HCT116 (cell line): ENCODE measurements around the gene DDX23. TPM values are rescaled to one million over a fixed set of nuclear protein-coding genes. Genes with fewer than 3 reads are reported as not detected.

ENCODE experiments used
- ATAC-seq: fragments of 200-7000 bp; cut with Tn5 transposase; 2 replicates; pipeline ENCODE4 v1.9.1; 2020; ENCODE audit warnings: mild to moderate bottlenecking, moderate library complexity
- BruUV-seq: library from RNA; stranded (reverse); fragments of 400-500 nt; replicated peaks from 2 replicates; lab custom pipeline; 2021; lab: Mats Ljungman, UMichigan
- CTCF ChIA-PET: fragments of 300-600 bp; sonication (Branson Sonifier 250); formaldehyde crosslinking; loops from one replicate; lab custom pipeline; 2021; ENCODE audit warnings: antibody characterized with exemption; lab: Charles Lee
- POLR2A ChIA-PET: fragments of 300-600, 350-600 bp; sonication (Branson Sonifier 250); formaldehyde crosslinking; loops from one replicate; lab custom pipeline; 2021; ENCODE audit warnings: antibody characterized with exemption; lab: Charles Lee
- RAD21 ChIA-PET, 2 experiments: fragments of 300-600 bp; sonication (Branson Sonifier 250); formaldehyde crosslinking; loops; one replicate each; lab custom pipeline; 2023; ENCODE audit warnings: low total read pairs in 2 of 2; ENCODE audit not compliant: uncharacterized antibody in 2 of 2, unreplicated experiment in 2 of 2, low non-redundant PET in 1 of 2; lab: Charles Lee
- DNase-seq: peaks from one replicate; pipeline ENCODE4 v3.0.0-alpha.2; 2010; ENCODE audit warnings: low read depth, low spot score
- H2AFZ ChIP-seq: fragments of 200-600 bp; shearing (Covaris generic), sonication (generic); 2 replicates; pipeline ENCODE4 v1.6.1; 2017; ENCODE audit warnings: low read depth, mixed run types, mixed read lengths, antibody characterized with exemption, low read length; ENCODE audit not compliant: poor library complexity, severe bottlenecking
- H3K27ac ChIP-seq: 2 replicates; pipeline ENCODE4 v1.5.1; 2012; ENCODE audit warnings: low read depth, low read length
- H3K27me3 ChIP-seq: fragments of 200-600 bp; sonication (generic); 2 replicates; pipeline ENCODE4 v1.6.1; 2016; ENCODE audit warnings: mixed run types, low read length, mixed read lengths; ENCODE audit not compliant: insufficient read depth
- H3K36me3 ChIP-seq, 2 experiments: fragments of 200-500 bp in 1 of 2; fragments of 200-600 bp in 1 of 2; sonication (Bioruptor generic) in 1 of 2; sonication (generic) in 1 of 2; 2 replicates each; pipeline versions ENCODE4 v1.5.1 to v1.6.1; 2014 to 2016; ENCODE audit warnings: low read length in 2 of 2, inconsistent platforms in 1 of 2, mixed read lengths in 1 of 2, mixed run types in 1 of 2; ENCODE audit not compliant: insufficient read depth in 2 of 2, control insufficient read depth in 1 of 2
- H3K4me1 ChIP-seq, 2 experiments: fragments of 200-600 bp in 1 of 2; sonication (generic) in 1 of 2; 2 replicates each; pipeline versions ENCODE4 v1.5.1 to v1.6.1; 2012 to 2017; ENCODE audit warnings: low read length in 2 of 2, inconsistent platforms in 1 of 2, mild to moderate bottlenecking in 1 of 2, mixed read lengths in 1 of 2, mixed run types in 1 of 2, moderate library complexity in 1 of 2; ENCODE audit not compliant: insufficient read depth in 2 of 2, control insufficient read depth in 1 of 2
- H3K4me2 ChIP-seq: fragments of 200-600 bp; sonication (generic); 2 replicates; pipeline ENCODE4 v1.6.1; 2017; ENCODE audit warnings: mixed run types, low read length, mixed read lengths
- H3K4me3 ChIP-seq, 2 experiments: fragments of 200-600 bp in 1 of 2; sonication (generic) in 1 of 2; replicated peaks in 1 of 2; 2 replicates each; pipeline ENCODE4 v1.5.1; 2011 to 2016; ENCODE audit warnings: low read length in 2 of 2, control low read depth in 1 of 2, low read depth in 1 of 2, mild to moderate bottlenecking in 1 of 2, mixed read lengths in 1 of 2, mixed run types in 1 of 2
- H3K79me2 ChIP-seq: fragments of 200-600 bp; sonication (generic); 2 replicates; pipeline ENCODE4 v1.6.1; 2017; ENCODE audit warnings: mild to moderate bottlenecking, mixed run types, low read length, moderate library complexity, mixed read lengths; ENCODE audit not compliant: insufficient read depth
- H3K9ac ChIP-seq: fragments of 200-600 bp; sonication (generic); 2 replicates; pipeline ENCODE4 v1.6.1; 2016; ENCODE audit warnings: low read length, mixed read lengths
- H3K9me2 ChIP-seq: fragments of 200-600 bp; sonication (generic), shearing (Covaris generic); 2 replicates; pipeline ENCODE4 v1.6.1; 2017; ENCODE audit warnings: mixed run types, mild to moderate bottlenecking, moderate library complexity; ENCODE audit not compliant: insufficient read depth
- H3K9me3 ChIP-seq, 2 experiments: fragments of 200-500 bp in 1 of 2; fragments of 200-600 bp in 1 of 2; sonication (Bioruptor generic) in 1 of 2; sonication (generic) in 1 of 2; 2 replicates each; pipeline ENCODE4 v1.6.1; 2014 to 2017; ENCODE audit warnings: low read length in 2 of 2, mixed read lengths in 2 of 2, inconsistent platforms in 1 of 2, low read depth in 1 of 2, mild to moderate bottlenecking in 1 of 2, mixed run types in 1 of 2, moderate library complexity in 1 of 2; ENCODE audit not compliant: control insufficient read depth in 1 of 2, insufficient read depth in 1 of 2
- H4K20me1 ChIP-seq: fragments of 200-600 bp; sonication (generic), shearing (Covaris generic); 2 replicates; pipeline ENCODE4 v1.6.1; 2017; ENCODE audit warnings: mixed run types, mild to moderate bottlenecking, moderate library complexity; ENCODE audit not compliant: insufficient read depth
- CBX3 ChIP-seq: IDR thresholded peaks from 2 replicates; pipeline ENCODE4 v1.6.1; 2012; ENCODE audit warnings: low read depth
- CEBPB ChIP-seq: IDR thresholded peaks from 2 replicates; pipeline ENCODE4 v1.6.1; 2012; ENCODE audit warnings: low read depth
- EGR1 ChIP-seq: IDR thresholded peaks from 2 replicates; pipeline ENCODE4 v1.6.1; 2012; ENCODE audit warnings: low read depth
- FOSL1 ChIP-seq: IDR thresholded peaks from 2 replicates; pipeline ENCODE4 v1.6.1; 2012; ENCODE audit warnings: low read depth
- JUND ChIP-seq: IDR thresholded peaks from 2 replicates; pipeline ENCODE4 v1.6.1; 2012
- POLR2AphosphoS5 ChIP-seq: IDR thresholded peaks from 2 replicates; pipeline ENCODE4 v1.6.1; 2011; ENCODE audit warnings: mild to moderate bottlenecking, low read depth, low read length, moderate library complexity
- RAD21 ChIP-seq: IDR thresholded peaks from 2 replicates; pipeline ENCODE4 v1.6.1; 2012; ENCODE audit warnings: low read depth, mild to moderate bottlenecking
- SIN3A ChIP-seq: IDR thresholded peaks from 2 replicates; pipeline ENCODE4 v1.6.1; 2012; ENCODE audit warnings: low read depth
- SP1 ChIP-seq: IDR thresholded peaks from 2 replicates; pipeline ENCODE4 v1.6.1; 2012; ENCODE audit warnings: low read depth
- SRF ChIP-seq: IDR thresholded peaks from 2 replicates; pipeline ENCODE4 v1.6.1; 2012; ENCODE audit warnings: low read depth
- YY1 ChIP-seq: IDR thresholded peaks from 2 replicates; pipeline ENCODE4 v1.6.1; 2011; ENCODE audit warnings: low read length, low read depth, moderate library complexity, mild to moderate bottlenecking; ENCODE audit not compliant: insufficient replicate concordance; ENCODE audit errors: extremely low read depth
- ZFX ChIP-seq: fragments of 450-650 bp; IDR thresholded peaks from 2 replicates; pipeline ENCODE4 v1.6.1; 2017
- ZNF274 ChIP-seq: fragments of 200-500 bp; sonication (Bioruptor generic); IDR thresholded peaks from 2 replicates; pipeline ENCODE4 v1.6.1; 2014; ENCODE audit warnings: mild to moderate bottlenecking, low read depth, low read length, inconsistent platforms
- intact Hi-C: fragments of 100-400 bp; cut with micrococcal nuclease; formaldehyde crosslinking; loops from 2 replicates; pipeline ENCODE4 v1.10.0; 2022
- total RNA-seq: library from RNA; stranded (reverse); gene quantifications from one replicate; pipeline ENCODE4 v1.2.1, GENCODE V29; 2021; ENCODE audit not compliant: unreplicated experiment
- TF ChIP-seq, protein P1 (sequence below), 3 experiments: fragments of 200-600 bp in 1 of 3; sonication (generic) in 1 of 3; IDR thresholded peaks in 2 of 3; conservative IDR thresholded peaks in 1 of 3; 2 replicates each; pipeline ENCODE4 v1.5.1; 2012 to 2017; ENCODE audit warnings: low read depth in 2 of 3, low read length in 2 of 3, antibody characterized with exemption in 1 of 3, borderline replicate concordance in 1 of 3, control low read depth in 1 of 3, mild to moderate bottlenecking in 1 of 3, mixed read lengths in 1 of 3, mixed run types in 1 of 3, moderate library complexity in 1 of 3; ENCODE audit not compliant: insufficient read depth in 1 of 3
- TF ChIP-seq, protein P2 (sequence below): IDR thresholded peaks from 2 replicates; pipeline ENCODE4 v1.6.1; 2012
- TF ChIP-seq, protein P3 (sequence below): IDR thresholded peaks from 2 replicates; pipeline ENCODE4 v1.6.1; 2012
- TF ChIP-seq, protein P4 (sequence below): IDR thresholded peaks from 2 replicates; pipeline ENCODE4 v1.6.1; 2011; ENCODE audit warnings: mild to moderate bottlenecking, low read length, moderate library complexity; ENCODE audit not compliant: insufficient replicate concordance; ENCODE audit errors: extremely low read depth

DDX23 gene
- total RNA-seq, 1 experiment from 2014 or later: 75.0 TPM

DNA sequence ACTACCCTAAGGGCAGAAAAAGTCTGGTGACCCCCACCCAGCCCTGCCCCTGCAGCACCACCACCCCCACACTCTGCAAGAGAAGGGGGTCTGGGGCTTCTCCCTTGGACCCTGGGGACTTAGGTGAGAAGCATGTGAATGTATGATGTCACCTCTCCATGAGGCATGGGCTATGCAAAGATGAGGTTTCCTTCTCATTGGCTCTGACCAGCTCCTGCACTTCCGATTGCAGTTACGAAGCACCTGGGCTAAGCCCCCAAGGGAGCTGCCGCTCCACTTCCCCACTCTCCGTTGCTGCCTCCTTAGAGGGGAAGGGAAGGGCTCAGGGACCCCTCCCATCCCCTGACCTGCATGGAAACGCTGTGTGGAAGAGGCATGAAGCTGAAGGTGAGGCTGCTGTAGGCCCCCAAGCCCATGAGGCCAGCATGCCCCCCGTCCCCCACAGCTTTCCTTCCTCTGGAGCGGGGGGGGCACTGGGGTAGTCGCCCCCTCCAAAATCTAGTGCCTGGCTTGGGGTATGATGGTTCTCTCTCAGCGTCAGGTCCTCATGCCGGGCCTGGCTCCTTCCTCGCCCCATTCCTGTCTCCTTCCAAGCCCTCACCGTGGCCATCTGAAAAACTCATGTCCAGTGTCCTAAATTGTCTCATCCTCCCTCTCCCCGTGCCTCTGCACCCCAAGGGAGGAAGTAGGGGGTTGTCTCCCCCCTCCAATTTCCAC, 5.5 kb upstream of the DDX23 start (continued):
- TF ChIP-seq, protein P1, sequence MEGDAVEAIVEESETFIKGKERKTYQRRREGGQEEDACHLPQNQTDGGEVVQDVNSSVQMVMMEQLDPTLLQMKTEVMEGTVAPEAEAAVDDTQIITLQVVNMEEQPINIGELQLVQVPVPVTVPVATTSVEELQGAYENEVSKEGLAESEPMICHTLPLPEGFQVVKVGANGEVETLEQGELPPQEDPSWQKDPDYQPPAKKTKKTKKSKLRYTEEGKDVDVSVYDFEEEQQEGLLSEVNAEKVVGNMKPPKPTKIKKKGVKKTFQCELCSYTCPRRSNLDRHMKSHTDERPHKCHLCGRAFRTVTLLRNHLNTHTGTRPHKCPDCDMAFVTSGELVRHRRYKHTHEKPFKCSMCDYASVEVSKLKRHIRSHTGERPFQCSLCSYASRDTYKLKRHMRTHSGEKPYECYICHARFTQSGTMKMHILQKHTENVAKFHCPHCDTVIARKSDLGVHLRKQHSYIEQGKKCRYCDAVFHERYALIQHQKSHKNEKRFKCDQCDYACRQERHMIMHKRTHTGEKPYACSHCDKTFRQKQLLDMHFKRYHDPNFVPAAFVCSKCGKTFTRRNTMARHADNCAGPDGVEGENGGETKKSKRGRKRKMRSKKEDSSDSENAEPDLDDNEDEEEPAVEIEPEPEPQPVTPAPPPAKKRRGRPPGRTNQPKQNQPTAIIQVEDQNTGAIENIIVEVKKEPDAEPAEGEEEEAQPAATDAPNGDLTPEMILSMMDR (IDR thresholded peaks at IDR 0.05 in 2 of 3, conservative IDR thresholded peaks at IDR 0.05 in 1 of 3; ENCODE audit: borderline replicate concordance in 1 of 3, insufficient read depth in 1 of 3, low read depth in 2 of 3, low read length in 2 of 3): no peak
- TF ChIP-seq FOSL1: no peak
- TF ChIP-seq JUND: no peak
- no peak for TF ChIP-seq ZNF274
- TF ChIP-seq RAD21: no peak
- no peak for TF ChIP-seq EGR1
- no peak for TF ChIP-seq CBX3
- TF ChIP-seq, protein P2, sequence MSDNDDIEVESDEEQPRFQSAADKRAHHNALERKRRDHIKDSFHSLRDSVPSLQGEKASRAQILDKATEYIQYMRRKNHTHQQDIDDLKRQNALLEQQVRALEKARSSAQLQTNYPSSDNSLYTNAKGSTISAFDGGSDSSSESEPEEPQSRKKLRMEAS: no peak
- TF ChIP-seq SP1: no peak
- TF ChIP-seq, protein P3, sequence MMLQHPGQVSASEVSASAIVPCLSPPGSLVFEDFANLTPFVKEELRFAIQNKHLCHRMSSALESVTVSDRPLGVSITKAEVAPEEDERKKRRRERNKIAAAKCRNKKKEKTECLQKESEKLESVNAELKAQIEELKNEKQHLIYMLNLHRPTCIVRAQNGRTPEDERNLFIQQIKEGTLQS: no peak
- no peak for TF ChIP-seq CEBPB
- TF ChIP-seq YY1: no peak
- TF ChIP-seq POLR2AphosphoS5: no peak

DNA sequence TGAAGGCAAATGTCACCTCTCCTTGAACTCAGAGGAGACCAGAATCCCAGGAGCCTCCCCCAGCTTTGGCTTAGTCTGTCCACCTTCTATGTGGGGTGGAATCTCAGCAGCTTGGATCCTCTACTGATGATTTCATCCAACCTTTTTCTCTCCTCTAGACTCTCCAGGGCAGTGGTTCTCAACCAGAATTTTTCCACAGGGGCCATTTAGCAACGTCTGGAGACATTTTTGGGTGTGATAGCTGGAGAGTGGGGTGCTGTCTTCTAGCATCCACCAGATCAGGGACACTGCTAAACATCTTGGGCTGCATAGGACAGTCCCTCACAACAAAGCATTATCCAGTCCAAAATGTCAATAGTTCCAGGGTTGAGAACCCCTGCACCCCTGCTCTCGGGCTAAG, 4.4 kb upstream of the DDX23 start:
- CTCF ChIA-PET: interaction anchor here (0.9 to 5.5 kb wide), 2 partner anchors 34 to 132 kb away, joined by 4 to 47 read pairs; no protein-coding TSS in a partner anchor
- TF ChIP-seq YY1: no peak
- TF ChIP-seq, protein P3: no peak
- TF ChIP-seq, protein P4, sequence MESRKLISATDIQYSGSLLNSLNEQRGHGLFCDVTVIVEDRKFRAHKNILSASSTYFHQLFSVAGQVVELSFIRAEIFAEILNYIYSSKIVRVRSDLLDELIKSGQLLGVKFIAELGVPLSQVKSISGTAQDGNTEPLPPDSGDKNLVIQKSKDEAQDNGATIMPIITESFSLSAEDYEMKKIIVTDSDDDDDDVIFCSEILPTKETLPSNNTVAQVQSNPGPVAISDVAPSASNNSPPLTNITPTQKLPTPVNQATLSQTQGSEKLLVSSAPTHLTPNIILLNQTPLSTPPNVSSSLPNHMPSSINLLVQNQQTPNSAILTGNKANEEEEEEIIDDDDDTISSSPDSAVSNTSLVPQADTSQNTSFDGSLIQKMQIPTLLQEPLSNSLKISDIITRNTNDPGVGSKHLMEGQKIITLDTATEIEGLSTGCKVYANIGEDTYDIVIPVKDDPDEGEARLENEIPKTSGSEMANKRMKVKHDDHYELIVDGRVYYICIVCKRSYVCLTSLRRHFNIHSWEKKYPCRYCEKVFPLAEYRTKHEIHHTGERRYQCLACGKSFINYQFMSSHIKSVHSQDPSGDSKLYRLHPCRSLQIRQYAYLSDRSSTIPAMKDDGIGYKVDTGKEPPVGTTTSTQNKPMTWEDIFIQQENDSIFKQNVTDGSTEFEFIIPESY: no peak
- no peak for TF ChIP-seq FOSL1
- no peak for TF ChIP-seq ZFX
- TF ChIP-seq EGR1: no peak
- TF ChIP-seq SP1: no peak
- TF ChIP-seq SRF: no peak
- TF ChIP-seq RAD21: no peak
- no peak for TF ChIP-seq CEBPB
- TF ChIP-seq POLR2AphosphoS5: no peak
- TF ChIP-seq SIN3A: no peak
- Histone ChIP-seq H3K79me2 (peaks cover 6% of the 10 kb centered on the region), H2AFZ (no peak overlapping the region), H4K20me1 (no peaks in the 10 kb centered on the region), H3K27me3 (no peaks in the 10 kb centered on the region), H3K4me2 (no peak overlapping the region), H3K4me3 (no peak overlapping the region), H3K9me2 (no peaks in the 10 kb centered on the region), H3K36me3 (no peaks in the 10 kb centered on the region), H3K4me1 (peaks cover 3 to 8% of the 10 kb centered on the region in 2 experiments; a peak in 1 of 4 replicates), H3K27ac (no peak overlapping the region), H3K9ac (no peak overlapping the region), H3K9me3 (no peaks in the 10 kb centered on the region)
- intact Hi-C loops: no loop called here
- POLR2A ChIA-PET: interaction anchor here (0.8 kb wide), 1 partner anchor 9 kb away, joined by 4 read pairs; no protein-coding TSS in a partner anchor
- ATAC-seq (no peak), DNase-seq (no peak)
- RAD21 ChIA-PET: no interaction called here
- no TSS peak for BruUV-seq
